Liver (tissue), 3 donors: ENCODE results near the gene IFT80.

Source experiments
- FOXA2 ChIP-seq: IDR thresholded peaks from 2 replicates; pipeline ENCODE4 v1.6.1; 2016; ENCODE audit warnings: antibody characterized with exemption
- RXRA ChIP-seq, 2 donors: IDR thresholded peaks; 2 replicates each; pipeline ENCODE4 v1.6.1; 2017 to 2018; ENCODE audit warnings: antibody characterized with exemption in 2 of 2, mild to moderate bottlenecking in 1 of 2
- ZBTB33 ChIP-seq: IDR thresholded peaks from 2 replicates; pipeline ENCODE4 v1.6.1; 2016; ENCODE audit warnings: antibody characterized with exemption
- TF ChIP-seq, protein P1 (sequence below): IDR thresholded peaks from 2 replicates; pipeline ENCODE4 v1.6.1; 2016; ENCODE audit warnings: antibody characterized with exemption
- TF ChIP-seq, protein P2 (sequence below): IDR thresholded peaks from 2 replicates; pipeline ENCODE4 v1.6.1; 2016; ENCODE audit warnings: antibody characterized with exemption, mild to moderate bottlenecking
- TF ChIP-seq, protein P3 (sequence below): fragments of 150-350 bp; IDR thresholded peaks from 2 replicates; pipeline ENCODE4 v1.5.1; 2017; ENCODE audit warnings: improper control_type of control experiment, low read depth, low read length; ENCODE audit not compliant: missing input control
- donor health status: healthy.
- donor health status: healthy.

DNA sequence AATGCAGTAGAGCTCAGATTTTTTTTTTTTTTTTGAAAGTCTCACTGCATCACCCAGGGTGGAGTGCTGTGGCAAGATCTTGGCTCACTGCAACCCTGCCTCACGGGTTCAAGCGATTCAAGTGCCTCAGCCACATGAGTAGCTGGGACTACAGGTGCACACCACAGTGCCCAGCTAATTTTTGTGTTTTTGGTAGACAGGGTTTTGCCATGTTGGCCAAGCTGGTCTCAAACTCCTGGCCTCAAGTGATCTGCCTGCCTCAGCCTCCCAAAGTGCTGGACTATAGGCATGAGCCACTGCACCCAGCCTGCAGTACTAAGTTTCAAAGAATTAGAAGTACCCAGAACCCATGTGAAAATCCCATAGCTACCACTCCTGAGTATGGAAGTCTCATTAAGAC, 36.1 kb upstream of the IFT80 start:
- TF ChIP-seq, protein P1, sequence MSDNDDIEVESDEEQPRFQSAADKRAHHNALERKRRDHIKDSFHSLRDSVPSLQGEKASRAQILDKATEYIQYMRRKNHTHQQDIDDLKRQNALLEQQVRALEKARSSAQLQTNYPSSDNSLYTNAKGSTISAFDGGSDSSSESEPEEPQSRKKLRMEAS, result no peak
- TF ChIP-seq, protein P2, sequence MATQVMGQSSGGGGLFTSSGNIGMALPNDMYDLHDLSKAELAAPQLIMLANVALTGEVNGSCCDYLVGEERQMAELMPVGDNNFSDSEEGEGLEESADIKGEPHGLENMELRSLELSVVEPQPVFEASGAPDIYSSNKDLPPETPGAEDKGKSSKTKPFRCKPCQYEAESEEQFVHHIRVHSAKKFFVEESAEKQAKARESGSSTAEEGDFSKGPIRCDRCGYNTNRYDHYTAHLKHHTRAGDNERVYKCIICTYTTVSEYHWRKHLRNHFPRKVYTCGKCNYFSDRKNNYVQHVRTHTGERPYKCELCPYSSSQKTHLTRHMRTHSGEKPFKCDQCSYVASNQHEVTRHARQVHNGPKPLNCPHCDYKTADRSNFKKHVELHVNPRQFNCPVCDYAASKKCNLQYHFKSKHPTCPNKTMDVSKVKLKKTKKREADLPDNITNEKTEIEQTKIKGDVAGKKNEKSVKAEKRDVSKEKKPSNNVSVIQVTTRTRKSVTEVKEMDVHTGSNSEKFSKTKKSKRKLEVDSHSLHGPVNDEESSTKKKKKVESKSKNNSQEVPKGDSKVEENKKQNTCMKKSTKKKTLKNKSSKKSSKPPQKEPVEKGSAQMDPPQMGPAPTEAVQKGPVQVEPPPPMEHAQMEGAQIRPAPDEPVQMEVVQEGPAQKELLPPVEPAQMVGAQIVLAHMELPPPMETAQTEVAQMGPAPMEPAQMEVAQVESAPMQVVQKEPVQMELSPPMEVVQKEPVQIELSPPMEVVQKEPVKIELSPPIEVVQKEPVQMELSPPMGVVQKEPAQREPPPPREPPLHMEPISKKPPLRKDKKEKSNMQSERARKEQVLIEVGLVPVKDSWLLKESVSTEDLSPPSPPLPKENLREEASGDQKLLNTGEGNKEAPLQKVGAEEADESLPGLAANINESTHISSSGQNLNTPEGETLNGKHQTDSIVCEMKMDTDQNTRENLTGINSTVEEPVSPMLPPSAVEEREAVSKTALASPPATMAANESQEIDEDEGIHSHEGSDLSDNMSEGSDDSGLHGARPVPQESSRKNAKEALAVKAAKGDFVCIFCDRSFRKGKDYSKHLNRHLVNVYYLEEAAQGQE, result no peak
- TF ChIP-seq, protein P3, sequence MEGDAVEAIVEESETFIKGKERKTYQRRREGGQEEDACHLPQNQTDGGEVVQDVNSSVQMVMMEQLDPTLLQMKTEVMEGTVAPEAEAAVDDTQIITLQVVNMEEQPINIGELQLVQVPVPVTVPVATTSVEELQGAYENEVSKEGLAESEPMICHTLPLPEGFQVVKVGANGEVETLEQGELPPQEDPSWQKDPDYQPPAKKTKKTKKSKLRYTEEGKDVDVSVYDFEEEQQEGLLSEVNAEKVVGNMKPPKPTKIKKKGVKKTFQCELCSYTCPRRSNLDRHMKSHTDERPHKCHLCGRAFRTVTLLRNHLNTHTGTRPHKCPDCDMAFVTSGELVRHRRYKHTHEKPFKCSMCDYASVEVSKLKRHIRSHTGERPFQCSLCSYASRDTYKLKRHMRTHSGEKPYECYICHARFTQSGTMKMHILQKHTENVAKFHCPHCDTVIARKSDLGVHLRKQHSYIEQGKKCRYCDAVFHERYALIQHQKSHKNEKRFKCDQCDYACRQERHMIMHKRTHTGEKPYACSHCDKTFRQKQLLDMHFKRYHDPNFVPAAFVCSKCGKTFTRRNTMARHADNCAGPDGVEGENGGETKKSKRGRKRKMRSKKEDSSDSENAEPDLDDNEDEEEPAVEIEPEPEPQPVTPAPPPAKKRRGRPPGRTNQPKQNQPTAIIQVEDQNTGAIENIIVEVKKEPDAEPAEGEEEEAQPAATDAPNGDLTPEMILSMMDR, result no peak
- no peak for TF ChIP-seq ZBTB33
- TF ChIP-seq FOXA2, result no peak
- TF ChIP-seq RXRA (IDR thresholded peaks at IDR 0.05), result no peak
